ENCODE data around the gene SMAD5. TPM values are rescaled to one million over a fixed set of nuclear protein-coding genes. Genes with fewer than 3 reads are reported as not detected.
A peak's percentile ranks its signal among the peaks of the same experiment; 100 is the strongest.

The SMAD5 gene
- total RNA-seq: 17.9 TPM in 2 replicates

DNA sequence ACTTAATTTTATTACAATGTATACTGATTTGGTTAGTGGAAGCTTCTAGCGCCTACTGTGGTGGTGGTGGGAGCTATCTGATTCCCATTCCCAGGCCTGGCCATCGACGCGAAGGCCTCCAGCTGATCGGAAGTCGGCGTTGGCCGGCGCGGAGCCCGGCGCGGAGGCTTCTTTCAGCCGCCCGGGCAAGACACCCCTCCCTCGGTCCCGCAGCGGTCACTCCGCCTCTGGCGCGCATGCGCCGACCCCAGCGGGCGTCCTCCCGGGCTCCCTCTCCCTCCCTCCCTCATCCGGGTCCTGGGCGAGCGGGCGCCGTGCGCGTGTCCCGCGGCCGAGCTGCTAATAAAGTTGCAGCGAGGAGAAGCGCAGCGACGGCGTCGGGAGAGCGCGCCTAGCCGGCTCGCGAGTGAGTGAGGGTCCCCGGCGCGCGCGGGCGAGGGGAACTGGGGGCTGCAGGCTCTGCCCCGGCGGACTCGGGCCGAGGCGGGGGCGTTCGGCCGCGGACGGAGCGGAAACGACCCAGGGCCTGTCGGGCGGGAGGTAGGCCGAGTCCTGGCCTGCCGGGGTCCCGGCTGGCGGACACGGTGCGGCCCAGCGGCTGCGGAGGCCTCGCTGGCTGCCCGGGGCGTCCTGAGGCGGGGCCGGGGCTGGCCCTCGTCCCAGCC lies at the start of gene SMAD5:
Gene SMAD5, plus strand, starts transcription at position 289 of the 665 bp plus-strand sequence. CDS start 20,916 bp downstream, outside the sequence.
- Mint-ChIP-seq H3K4me1 (ENCODE audit: low read depth) (peaks cover 20% of the 10 kb centered on the region), H3K27ac (peak within 1 kb of the TSS; percentile 68), H3K9me3 (no peaks in the 10 kb centered on the region), H3K4me3 (peak within 1 kb of the TSS; percentile 89), H3K27me3 (ENCODE audit: insufficient read depth) (peaks cover 50% of the 10 kb centered on the region), H3K36me3 (ENCODE audit: low read depth) (no peaks in the 10 kb centered on the region)
- intact Hi-C loops (cut with micrococcal nuclease): loop anchor here (1.0 to 2.0 kb wide), 3 partner anchors 9 to 50 kb away; no protein-coding TSS in a partner anchor
- DNase-seq (ENCODE audit: low spot score): peak; percentile 78

DNA sequence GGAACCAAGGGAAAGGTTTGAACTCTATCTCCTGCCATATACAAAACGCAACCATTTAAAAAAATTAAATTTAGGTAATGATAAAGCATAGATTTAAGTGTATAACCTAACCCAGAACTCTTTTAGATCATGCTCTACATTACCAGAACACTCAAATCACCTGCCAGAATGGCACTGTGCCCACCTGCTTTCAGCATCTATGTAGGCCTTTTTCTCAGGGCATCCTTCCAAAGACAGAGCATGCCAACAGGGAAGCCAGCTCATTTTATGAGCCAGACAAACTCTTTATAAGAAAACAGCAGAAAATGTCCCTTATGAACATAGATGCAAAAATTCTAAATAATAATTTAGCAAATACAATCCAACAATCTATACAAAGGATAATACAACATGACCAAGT lies 47.9 kb upstream of the SMAD5 start:
- Mint-ChIP-seq H3K9me3 (no peaks in the 10 kb centered on the region), H3K27me3 (ENCODE audit: insufficient read depth) (peaks cover 29% of the 10 kb centered on the region), H3K4me3 (no peak overlapping the region), H3K27ac (no peak overlapping the region), H3K36me3 (ENCODE audit: low read depth) (no peaks in the 10 kb centered on the region), H3K4me1 (ENCODE audit: low read depth) (peaks cover 12% of the 10 kb centered on the region)
- DNase-seq (ENCODE audit: low spot score): no peak
- intact Hi-C loops (cut with micrococcal nuclease): no loop called here

DNA sequence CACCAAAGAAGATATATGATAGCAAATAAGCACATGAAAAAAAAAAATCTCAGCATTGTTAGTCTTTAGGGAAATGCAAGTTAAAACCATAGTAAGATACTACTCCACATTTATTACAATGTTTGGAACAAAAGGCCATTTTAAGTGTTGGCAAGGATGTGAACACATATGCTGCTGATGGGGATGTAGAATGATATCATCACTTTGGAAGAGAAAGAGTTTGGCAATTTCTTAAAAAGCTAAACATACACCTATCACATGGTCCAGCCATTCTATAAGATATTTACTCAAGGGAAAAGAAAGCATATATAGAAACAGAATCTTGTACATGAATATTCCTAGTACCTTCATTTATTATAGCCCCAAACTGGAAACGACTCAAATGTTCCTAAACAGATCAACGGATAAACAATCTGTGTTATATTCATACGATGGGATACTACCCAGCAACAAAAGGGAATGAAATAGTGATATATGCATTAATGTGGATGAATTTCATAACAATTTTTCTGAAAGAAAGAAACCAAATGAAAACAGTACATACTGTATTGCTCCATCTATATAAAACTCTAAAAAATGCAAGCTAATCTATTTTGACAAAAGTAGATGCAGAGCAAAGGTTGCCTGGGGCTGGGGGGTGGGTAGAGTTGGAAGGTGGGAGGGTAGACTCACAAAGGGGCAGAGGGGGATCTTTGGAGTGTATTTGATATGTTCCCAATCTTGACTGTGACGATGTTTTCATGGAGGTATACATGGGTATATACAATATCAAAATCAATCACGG lies 45.7 kb upstream of the SMAD5 start:
- Mint-ChIP-seq H3K9me3 (no peaks in the 10 kb centered on the region), H3K4me3 (no peak overlapping the region), H3K27ac (no peak overlapping the region), H3K36me3 (ENCODE audit: low read depth) (no peaks in the 10 kb centered on the region), H3K4me1 (ENCODE audit: low read depth) (no peaks in the 10 kb centered on the region), H3K27me3 (ENCODE audit: insufficient read depth) (peaks cover 9% of the 10 kb centered on the region)
- no peak for DNase-seq (ENCODE audit: low spot score)
- intact Hi-C loops (cut with micrococcal nuclease): no loop called here

DNA sequence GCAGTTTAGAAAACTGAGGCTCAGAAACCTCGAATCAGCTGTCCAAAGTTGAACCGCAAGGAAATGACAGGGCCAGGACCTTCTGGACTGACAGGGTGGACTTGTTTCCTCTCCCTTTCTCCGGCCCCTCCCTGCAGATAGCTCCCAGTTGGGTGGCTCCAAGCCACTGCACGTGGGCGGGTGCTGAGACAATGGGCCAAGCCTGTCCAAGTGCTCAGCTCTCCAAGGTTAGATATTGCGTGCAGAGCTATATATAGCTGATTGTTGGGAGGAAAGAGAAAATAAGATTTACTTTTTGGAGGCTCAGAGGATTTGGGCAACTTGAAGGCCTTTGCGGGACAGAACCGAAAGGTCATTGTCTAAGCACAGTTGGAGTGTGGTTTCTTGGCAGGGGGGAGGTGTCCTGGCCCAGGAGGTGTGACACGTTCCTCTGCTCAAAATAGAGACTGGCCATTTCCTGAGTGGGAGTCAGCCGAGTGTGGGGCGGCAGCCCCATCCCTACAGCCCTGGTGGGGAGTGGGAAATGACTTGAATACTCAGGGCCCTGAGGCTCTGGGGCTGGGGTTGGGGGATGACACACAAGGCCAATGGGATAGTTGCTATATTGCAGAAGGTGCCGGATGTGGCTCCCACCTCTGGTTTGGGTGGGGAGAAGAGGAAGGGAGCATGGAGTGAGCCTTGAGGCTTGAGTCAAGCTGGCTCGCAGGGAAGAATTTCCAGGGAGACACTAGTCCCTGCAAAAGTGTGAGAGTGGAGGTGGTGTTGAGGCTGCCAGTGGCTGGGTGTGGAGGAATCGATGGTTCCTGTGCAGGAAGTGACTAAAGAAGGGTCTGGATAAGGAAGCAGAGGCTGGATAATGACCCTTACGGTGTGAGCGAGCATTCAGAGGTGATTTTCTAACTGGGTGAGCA lies 44.4 kb upstream of the SMAD5 start:
- Mint-ChIP-seq H3K27me3 (ENCODE audit: insufficient read depth) (peaks cover 10% of the 10 kb centered on the region), H3K4me3 (no peak overlapping the region), H3K9me3 (no peaks in the 10 kb centered on the region), H3K36me3 (ENCODE audit: low read depth) (no peaks in the 10 kb centered on the region), H3K27ac (no peak overlapping the region), H3K4me1 (ENCODE audit: low read depth) (no peaks in the 10 kb centered on the region)
- DNase-seq (ENCODE audit: low spot score): no peak
- intact Hi-C loops (cut with micrococcal nuclease): no loop called here

DNA sequence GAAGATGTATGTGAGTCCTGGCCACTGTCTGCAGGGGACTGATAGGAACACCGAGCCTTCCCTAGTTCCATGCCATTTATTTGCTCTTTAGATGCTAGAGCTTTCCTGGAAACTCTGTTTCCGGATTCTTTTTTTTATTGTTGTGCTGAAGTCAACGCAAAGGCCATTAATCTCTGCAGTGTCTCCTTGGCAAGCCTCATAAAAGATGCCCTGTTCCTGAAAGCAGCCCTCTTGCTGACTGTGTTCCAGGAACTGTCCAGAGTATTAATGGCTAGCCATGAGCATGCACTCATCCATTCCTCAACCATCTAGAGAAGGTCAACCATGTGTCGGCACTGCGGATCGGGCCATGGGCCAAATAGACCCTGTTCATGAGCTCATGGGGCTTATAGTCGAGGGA lies 42.9 kb upstream of the SMAD5 start:
- Mint-ChIP-seq H3K27ac (no peak overlapping the region), H3K4me1 (ENCODE audit: low read depth) (no peaks in the 10 kb centered on the region), H3K9me3 (no peaks in the 10 kb centered on the region), H3K36me3 (ENCODE audit: low read depth) (no peaks in the 10 kb centered on the region), H3K27me3 (ENCODE audit: insufficient read depth) (peaks cover 12% of the 10 kb centered on the region), H3K4me3 (no peak overlapping the region)
- intact Hi-C loops (cut with micrococcal nuclease): no loop called here
- no peak for DNase-seq (ENCODE audit: low spot score)

DNA sequence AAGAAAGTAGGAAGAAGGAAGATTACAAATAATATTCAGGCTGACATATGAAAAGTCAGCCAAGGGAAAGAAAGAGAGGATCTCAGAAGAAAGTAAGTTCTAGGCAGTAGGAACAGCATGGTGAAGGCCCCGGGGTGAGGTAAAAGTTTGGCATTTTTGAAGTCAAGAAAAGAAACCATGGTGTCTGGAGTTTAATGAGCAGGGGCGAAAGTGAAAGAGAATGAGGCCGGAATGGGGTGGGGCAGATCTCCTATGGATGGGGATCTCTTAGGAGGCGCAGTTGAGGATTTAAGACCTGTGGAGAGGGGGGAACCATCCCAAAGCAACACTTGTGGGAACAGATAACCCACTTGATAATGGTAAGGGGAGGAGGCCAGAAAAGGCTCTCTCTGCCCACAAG lies 42.3 kb upstream of the SMAD5 start:
- no peak overlapping the region for H3K27ac Mint-ChIP-seq
- DNase-seq (ENCODE audit: low spot score): no peak
- no peak overlapping the region for H3K4me3 Mint-ChIP-seq
- intact Hi-C loops (cut with micrococcal nuclease): no loop called here
- no peaks in the 10 kb centered on the region for H3K9me3 Mint-ChIP-seq
- no peaks in the 10 kb centered on the region for H3K4me1 Mint-ChIP-seq (ENCODE audit: low read depth)
- H3K27me3 Mint-ChIP-seq (ENCODE audit: insufficient read depth): peaks cover 12% of the 10 kb centered on the region
- no peaks in the 10 kb centered on the region for H3K36me3 Mint-ChIP-seq (ENCODE audit: low read depth)

DNA sequence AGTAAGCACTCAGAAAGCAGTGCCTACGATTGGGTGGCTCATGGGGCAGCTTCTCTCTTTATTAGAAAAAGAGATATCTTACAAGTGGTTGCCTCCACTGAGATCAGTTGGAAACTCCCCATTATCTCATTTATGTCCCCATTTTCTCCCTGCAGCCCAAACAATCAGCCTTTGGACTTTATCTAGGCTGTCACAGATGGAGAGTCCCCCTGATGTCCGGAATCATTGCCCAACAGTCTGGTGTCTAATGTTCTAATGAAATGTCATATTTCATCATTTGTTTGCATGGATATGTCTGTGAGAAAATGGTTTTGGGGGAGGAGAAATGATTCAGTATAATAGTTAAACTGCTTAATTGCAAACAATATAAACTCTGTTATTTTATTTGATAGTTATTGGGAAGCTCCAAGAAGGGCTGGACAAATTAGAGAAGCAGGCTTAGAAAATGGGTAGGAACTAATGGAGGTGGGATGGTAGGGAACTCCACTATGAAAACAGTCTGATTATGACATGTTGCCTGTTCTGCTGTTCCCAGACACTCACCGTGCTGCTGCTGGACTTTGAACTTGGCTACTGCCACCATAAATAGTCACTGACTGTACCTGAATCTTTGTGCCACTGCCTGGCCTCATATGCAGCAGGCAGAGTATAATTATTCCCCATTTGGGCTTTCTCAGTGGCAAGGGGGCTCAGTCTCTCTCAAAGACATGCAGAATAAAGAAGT lies 38.3 kb upstream of the SMAD5 start:
- H3K27ac Mint-ChIP-seq: no peak overlapping the region
- intact Hi-C loops (cut with micrococcal nuclease): no loop called here
- peaks cover 10% of the 10 kb centered on the region for H3K27me3 Mint-ChIP-seq (ENCODE audit: insufficient read depth)
- H3K4me3 Mint-ChIP-seq: no peak overlapping the region
- H3K9me3 Mint-ChIP-seq: no peaks in the 10 kb centered on the region
- H3K36me3 Mint-ChIP-seq (ENCODE audit: low read depth): no peaks in the 10 kb centered on the region
- DNase-seq (ENCODE audit: low spot score): no peak
- no peaks in the 10 kb centered on the region for H3K4me1 Mint-ChIP-seq (ENCODE audit: low read depth)

DNA sequence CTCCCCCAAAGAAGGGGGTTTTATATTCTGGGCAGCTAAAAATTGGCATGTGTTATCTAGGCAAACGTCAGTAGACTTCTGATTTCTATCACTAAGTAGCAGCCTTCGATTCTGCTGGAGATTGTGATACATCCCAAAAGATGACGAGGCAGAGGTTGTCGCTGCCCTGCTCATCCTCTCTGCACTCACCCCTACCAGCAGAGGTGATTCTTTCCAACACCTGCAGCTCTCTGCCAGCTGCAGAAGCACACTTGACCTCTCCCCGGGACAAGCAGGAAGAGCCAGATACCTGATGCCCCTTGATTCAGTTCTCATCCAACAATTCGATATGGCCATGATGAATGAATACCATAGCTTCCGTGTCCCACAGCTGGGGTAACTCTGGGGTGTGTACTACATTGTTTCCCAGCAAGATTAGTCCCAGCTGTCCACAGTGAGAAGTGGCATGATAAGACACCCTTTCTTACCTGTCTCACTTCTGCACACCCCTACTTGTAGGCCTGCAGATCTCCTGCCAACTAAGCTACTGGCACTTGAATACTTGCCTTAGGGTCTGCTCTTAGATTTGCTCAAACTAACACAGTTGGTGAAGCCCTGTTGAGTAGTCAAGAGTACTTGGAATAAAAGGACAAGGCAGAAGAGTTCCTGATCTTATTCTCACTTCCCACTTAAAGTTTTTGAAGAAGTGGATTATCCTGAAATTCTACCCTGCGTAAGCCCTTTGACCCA lies 37.6 kb upstream of the SMAD5 start:
- Mint-ChIP-seq H3K4me3 (no peak overlapping the region), H3K9me3 (no peaks in the 10 kb centered on the region), H3K36me3 (ENCODE audit: low read depth) (no peaks in the 10 kb centered on the region), H3K4me1 (ENCODE audit: low read depth) (no peaks in the 10 kb centered on the region), H3K27ac (no peak overlapping the region), H3K27me3 (ENCODE audit: insufficient read depth) (peaks cover 10% of the 10 kb centered on the region)
- intact Hi-C loops (cut with micrococcal nuclease): no loop called here
- no peak for DNase-seq (ENCODE audit: low spot score)

DNA sequence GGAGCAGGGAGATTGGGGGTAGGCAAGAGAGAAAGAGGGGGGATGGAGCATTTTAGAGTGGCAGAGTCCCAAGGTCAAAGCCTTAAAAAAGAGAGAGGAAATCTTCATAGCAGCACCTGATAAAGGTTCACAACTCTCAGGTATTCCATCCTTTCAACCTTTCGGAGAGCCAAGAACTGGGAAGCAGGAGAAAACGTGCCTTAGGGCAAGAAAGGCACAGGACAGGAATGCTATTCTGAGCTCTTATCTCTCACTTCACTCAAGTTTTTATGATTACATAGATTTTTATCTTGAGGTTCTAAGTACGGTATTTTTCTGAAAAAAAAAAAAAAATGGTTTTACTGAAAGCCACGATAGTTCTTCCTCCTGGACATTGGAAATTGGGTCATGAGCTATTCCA lies 34.5 kb upstream of the SMAD5 start:
- Mint-ChIP-seq H3K9me3 (no peaks in the 10 kb centered on the region), H3K27me3 (ENCODE audit: insufficient read depth) (peaks cover 7% of the 10 kb centered on the region), H3K36me3 (ENCODE audit: low read depth) (no peaks in the 10 kb centered on the region), H3K27ac (no peak overlapping the region), H3K4me3 (no peak overlapping the region), H3K4me1 (ENCODE audit: low read depth) (no peaks in the 10 kb centered on the region)
- intact Hi-C loops (cut with micrococcal nuclease): no loop called here
- no peak for DNase-seq (ENCODE audit: low spot score)

DNA sequence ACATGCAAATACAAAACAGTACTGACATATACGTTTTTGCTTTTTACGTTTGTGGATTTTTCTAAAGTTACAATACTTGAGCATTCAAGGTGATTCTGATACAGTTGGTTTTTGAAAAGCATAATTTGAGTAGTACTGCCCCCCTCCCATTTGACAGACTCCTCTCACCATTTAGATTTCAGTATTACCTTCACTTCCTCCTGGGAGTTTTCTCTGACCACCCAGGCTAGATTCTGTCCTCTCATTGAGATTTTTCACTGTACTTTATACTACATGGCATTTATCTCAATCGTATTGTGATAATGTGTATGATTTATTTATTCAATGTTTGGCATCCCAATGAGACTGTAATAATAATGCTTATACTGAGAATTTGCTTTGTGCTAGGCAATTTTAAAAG lies 32.8 kb upstream of the SMAD5 start:
- intact Hi-C loops (cut with micrococcal nuclease): no loop called here
- no peak for DNase-seq (ENCODE audit: low spot score)
- no peak overlapping the region for H3K4me3 Mint-ChIP-seq
- H3K36me3 Mint-ChIP-seq (ENCODE audit: low read depth): no peaks in the 10 kb centered on the region
- no peak overlapping the region for H3K27ac Mint-ChIP-seq
- no peaks in the 10 kb centered on the region for H3K9me3 Mint-ChIP-seq
- H3K27me3 Mint-ChIP-seq (ENCODE audit: insufficient read depth): peaks cover 4% of the 10 kb centered on the region
- H3K4me1 Mint-ChIP-seq (ENCODE audit: low read depth): no peaks in the 10 kb centered on the region

DNA sequence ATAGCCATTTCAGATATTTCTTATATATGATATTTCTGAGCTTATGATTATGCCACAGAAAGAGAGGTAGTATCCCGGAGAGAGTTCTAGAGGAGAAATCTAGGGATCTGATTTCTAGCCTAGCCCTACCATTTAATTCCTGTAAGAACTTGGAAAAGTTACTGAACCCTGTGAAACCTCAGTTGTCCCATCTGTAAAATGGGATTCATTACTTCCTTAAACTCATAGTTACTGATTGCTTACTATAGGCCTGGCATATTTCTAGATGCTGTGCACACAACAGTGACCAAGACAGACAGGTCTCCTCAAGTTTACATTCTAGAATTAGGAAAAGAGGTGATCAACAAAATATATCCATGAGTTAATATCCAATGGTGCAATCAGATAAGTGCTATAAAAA lies 30.8 kb upstream of the SMAD5 start:
- no peak for DNase-seq (ENCODE audit: low spot score)
- H3K27ac Mint-ChIP-seq: no peak overlapping the region
- peaks cover 4% of the 10 kb centered on the region for H3K27me3 Mint-ChIP-seq (ENCODE audit: insufficient read depth)
- intact Hi-C loops (cut with micrococcal nuclease): no loop called here
- no peak overlapping the region for H3K4me3 Mint-ChIP-seq
- H3K36me3 Mint-ChIP-seq (ENCODE audit: low read depth): no peaks in the 10 kb centered on the region
- H3K4me1 Mint-ChIP-seq (ENCODE audit: low read depth): no peaks in the 10 kb centered on the region
- H3K9me3 Mint-ChIP-seq: no peaks in the 10 kb centered on the region

DNA sequence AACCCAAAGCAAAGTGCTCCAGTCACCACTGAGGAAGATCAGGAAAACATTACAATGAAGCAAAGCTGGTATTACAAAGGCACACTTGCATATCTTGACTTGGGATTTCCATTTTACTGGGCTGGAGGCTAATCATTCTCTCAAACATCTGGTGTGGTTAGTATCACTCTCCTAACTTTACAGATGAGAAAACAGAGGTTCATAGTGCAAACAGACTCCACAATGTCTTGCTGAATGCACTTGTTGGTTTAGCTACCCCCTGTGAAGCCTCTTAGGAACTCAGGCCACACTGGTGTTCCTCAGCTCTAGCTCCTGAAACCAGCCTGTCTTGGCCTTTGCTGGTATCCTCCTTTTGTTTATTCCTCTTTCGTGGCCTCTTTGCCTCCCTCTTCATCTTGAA lies 29.5 kb upstream of the SMAD5 start:
- DNase-seq (ENCODE audit: low spot score): no peak
- Mint-ChIP-seq H3K27ac (no peak overlapping the region), H3K4me1 (ENCODE audit: low read depth) (no peaks in the 10 kb centered on the region), H3K36me3 (ENCODE audit: low read depth) (no peaks in the 10 kb centered on the region), H3K27me3 (ENCODE audit: insufficient read depth) (no peaks in the 10 kb centered on the region), H3K4me3 (no peak overlapping the region), H3K9me3 (no peaks in the 10 kb centered on the region)
- intact Hi-C loops (cut with micrococcal nuclease): no loop called here

Measured in activated T-helper 1 cell treated with anti-CD3 and anti-CD28 coated beads, Interleukin-12 subunit alpha, Interleukin-12 subunit beta, Interleukin-2, Interleukin-4 antibody, amounts not matched to agents 30 ng/mL and 10 ng/mL and 1 ng/mL, durations not matched to agents 14 hours and 24 hours and 36 hours (primary cell).